LNCaP clone FGC (cell line): ENCODE data around the gene SHB.
A peak's percentile ranks its signal among the peaks of the same experiment; 100 is the strongest.

Experiments used
- DNase-seq: peaks from one replicate; pipeline ENCODE4 v3.0.0-alpha.2; 2011; ENCODE audit warnings: low read depth
- H3K4me3 ChIP-seq: 2 replicates; pipeline ENCODE4 v1.5.1; 2011; ENCODE audit warnings: mild to moderate bottlenecking, low read depth, low read length, control low read depth
- TF ChIP-seq, protein P1 (sequence below): IDR thresholded peaks from 2 replicates; pipeline ENCODE4 v1.5.1; 2012; ENCODE audit warnings: mild to moderate bottlenecking; ENCODE audit not compliant: control insufficient read depth, insufficient read depth; ENCODE audit errors: extremely low read depth

SHB gene

DNA sequence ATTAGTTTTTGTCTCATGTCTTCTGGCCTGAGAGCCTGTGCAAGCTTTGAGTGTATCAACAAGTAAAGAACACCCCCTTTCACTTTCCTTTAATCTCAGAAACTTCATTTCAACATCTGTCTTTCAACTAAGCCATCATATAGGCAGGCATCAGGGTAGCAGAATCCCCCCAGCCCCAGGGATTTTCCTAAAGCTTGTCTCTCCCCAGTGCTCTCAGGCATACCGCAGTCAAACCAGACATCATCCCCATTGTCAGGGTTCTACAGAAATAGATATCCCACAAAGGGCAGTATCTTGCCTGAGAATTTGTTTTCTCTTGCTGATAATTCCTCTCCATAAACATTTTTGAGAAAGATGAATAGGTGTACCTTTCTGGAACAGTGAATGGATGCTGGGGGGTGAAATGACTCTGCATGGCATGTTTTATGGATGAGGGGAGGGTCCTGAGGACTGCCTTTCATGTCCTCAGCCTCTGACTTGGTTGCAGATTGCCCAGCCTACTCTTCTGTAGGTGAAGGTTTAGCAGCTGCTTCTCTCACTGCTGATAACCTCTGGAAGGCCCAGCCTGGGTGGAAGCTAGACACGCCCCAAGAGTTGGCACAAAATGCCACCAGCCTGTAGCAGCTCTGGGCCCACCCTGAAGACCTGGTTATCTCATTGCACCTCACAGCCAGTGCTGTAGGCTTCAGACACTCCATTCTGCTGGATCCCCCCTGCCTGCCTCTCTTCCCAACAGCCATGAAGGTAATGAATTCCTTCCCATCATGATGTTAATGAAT lies 20.5 kb upstream of the SHB start:
- no peak overlapping the region for H3K4me3 ChIP-seq
- TF ChIP-seq, protein P1, sequence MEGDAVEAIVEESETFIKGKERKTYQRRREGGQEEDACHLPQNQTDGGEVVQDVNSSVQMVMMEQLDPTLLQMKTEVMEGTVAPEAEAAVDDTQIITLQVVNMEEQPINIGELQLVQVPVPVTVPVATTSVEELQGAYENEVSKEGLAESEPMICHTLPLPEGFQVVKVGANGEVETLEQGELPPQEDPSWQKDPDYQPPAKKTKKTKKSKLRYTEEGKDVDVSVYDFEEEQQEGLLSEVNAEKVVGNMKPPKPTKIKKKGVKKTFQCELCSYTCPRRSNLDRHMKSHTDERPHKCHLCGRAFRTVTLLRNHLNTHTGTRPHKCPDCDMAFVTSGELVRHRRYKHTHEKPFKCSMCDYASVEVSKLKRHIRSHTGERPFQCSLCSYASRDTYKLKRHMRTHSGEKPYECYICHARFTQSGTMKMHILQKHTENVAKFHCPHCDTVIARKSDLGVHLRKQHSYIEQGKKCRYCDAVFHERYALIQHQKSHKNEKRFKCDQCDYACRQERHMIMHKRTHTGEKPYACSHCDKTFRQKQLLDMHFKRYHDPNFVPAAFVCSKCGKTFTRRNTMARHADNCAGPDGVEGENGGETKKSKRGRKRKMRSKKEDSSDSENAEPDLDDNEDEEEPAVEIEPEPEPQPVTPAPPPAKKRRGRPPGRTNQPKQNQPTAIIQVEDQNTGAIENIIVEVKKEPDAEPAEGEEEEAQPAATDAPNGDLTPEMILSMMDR: no peak
- no peak for DNase-seq

DNA sequence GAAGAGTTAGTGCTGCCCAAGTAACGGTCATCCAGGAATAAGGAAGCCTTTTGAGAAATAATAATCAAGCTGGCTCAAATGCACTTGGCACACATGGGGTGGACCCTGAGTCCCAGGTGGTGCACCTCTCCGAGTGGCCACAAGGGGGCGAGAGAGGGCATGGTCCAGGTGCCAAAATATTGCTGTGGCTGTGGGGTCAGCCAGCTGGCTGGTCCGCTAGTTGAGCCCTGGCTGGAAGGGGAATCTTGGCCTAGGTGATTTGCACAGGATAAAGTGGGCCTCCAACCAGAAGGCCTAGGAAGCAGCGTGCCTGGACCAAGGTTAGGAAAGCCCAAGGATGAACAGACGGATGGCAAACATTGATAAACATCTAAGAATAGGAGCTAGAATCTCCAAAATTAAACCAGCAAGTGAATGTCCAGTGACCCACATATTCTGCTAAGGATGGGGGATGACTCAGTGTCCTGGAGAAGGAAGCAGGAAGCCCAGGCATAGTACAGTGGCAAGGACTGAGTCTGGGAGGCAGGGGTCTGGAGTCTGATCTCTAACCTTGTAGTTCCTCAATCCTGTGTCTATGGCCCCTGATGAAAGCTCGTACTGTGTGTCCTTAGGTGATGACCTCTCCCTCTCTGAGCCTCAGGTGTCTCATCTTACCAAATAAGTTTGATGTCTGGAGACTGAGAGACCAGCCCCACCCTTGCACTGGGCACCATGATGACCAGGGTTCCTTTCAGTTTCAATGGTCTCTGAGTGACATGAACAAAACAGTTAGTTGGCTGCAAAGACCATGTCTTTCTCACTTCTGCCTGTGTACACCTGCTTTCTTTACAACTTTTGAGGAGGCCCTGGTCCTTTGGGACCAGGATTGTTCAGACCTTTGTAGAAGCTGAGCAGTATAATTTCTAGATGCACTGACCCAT lies 19.2 kb upstream of the SHB start:
- DNase-seq: no peak
- no peak overlapping the region for H3K4me3 ChIP-seq
- TF ChIP-seq, protein P1: peak; percentile 93

DNA sequence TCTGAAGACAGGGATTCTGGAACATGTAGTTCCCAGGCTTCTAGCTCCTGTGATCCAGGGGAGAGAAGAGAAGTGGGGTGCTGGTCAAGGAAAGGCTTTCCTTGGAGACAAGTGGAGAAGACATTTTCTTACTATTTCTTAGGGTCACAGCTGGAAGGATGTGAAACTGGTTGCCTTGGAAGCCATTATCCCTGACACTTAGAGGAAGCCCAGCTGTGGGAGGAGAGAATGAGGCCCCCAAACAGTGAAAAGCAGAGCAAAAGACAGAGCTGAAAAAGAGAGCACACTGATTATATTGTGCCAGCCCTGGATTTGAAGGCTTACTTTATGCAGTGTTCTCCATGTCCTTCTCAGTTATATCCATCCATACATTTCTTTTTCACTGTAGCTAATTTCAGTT lies 17.5 kb upstream of the SHB start:
- no peak overlapping the region for H3K4me3 ChIP-seq
- DNase-seq: no peak
- TF ChIP-seq, protein P1: no peak

DNA sequence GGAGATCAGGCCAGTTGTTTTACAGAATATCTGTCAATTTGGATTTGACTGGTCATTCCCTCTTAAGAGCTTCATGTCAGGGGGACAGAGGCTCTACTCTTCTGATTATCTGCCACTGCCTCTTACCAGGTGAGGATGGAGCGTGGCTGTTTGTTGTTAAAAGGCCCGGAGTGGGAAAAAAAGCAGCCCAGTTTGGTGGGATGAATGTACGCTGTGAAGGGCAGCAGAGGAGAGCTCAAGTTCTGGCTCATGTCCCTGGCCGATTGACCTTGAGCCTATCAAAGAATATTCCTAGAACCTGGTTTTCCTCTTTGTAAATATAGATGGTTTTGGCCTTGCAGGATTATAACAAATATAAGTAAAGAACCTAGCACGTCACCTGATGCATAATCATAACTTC lies 16.3 kb upstream of the SHB start:
- TF ChIP-seq, protein P1: no peak
- no peak for DNase-seq

DNA sequence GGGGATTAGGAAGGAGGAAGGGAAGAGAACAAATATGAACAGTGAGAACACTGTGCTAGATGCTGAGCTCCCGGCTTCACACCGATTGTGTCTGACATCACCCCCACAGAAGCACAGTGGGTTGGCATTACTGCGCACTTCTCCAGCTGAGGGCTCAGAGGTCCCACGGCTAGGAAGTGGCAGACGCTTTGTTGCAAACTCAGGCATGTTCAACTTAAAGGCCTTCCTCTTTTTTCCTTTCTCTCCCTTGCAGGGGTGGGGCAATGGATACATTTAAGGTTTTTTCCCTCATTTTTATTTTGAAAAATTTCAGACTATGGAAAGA lies 15.5 kb upstream of the SHB start:
- H3K4me3 ChIP-seq: no peak overlapping the region
- TF ChIP-seq, protein P1: no peak
- no peak for DNase-seq

More for the DNA sequence above, 16.3 kb upstream of the SHB start:
- no peak overlapping the region for H3K4me3 ChIP-seq

DNA sequence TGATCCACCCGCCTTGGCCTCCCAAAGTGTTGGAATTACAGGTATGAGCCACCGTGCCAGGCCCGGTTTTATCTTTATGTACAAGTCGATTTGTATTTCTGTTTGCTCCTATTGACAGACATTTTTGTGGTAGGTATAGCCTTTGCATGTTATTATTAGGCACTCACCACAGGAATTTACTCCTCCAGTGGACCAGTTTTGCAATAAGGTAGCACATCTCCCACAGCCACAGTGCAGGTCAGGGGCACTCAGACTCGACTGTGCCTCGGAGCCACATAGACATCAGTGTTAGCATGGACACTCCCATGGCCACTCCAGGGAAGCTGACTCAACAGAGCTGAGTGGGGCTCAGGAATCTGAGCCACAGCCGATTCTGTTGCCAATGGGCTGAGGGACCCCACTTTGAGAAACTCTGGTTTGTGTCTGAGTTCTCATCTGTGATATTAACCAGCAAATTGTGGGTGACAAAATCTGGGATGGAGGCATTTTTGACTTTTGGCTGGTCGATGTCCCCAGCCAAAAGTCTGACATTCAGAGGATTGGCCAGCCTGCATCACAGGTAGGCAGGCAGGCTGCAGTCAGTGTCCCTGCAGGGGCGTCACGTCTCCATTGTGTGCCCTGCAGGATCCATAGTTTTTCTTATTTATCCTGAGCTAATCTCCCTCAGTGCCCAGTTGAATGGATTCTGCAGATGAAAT lies 15.0 kb upstream of the SHB start:
- DNase-seq: no peak
- H3K4me3 ChIP-seq: no peak overlapping the region

More for the DNA sequence above, 15.0 kb upstream of the SHB start:
- TF ChIP-seq, protein P1: no peak
